ENCODE data around the gene SLC6A17.
A peak's percentile ranks its signal among the peaks of the same experiment; 100 is the strongest.

The SLC6A17 gene

DNA sequence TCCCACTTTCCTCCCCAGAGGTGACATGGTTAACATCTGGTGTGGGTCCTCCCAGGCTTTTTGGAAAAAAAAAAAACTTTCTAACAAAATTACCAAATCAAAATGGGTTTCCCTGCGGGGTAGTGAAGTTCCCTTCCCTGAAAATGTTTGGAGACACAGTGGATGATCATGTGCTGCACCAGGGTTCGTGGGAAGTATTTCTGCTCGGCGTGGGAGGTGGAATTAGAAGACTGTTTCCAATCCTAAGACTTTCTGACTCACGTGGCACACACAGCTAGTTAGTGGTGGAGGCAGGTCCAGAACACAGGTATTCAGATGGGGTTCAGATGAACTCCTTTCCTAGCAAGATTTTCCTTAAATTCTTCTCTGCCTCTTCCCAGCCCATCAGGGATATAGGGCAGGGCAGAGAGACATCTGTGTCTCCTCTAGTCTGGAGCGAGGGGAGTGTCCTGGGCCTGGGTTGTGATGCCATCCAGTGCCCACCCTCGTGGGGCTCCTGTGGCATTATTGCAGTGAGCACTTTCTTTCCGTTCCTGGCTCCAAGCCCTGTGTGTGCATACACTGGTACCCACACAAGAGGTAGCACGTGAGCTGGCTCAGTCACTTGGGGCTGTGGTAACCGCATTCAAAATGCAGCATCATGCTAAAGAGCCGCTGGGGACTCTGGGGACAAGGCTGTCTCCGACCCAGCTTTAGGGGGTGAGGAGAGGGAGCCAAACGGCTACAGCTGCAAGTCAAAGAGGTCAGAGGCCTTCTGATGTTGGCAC is 87.3 kb downstream of the SLC6A17 start:
- Mint-ChIP-seq H3K9me3 (no peaks in the 10 kb centered on the region), H3K4me1 (peaks cover 59% of the 10 kb centered on the region), H3K27me3 (peaks cover 2% of the 10 kb centered on the region), H3K36me3 (ENCODE audit: low read depth) (peaks cover 5% of the 10 kb centered on the region), H3K27ac (peak overlapping the region; percentile 62), H3K4me3 (peak overlapping the region; percentile 9)
- ATAC-seq: peak; percentile 8
- peak; percentile 36 for DNase-seq

DNA sequence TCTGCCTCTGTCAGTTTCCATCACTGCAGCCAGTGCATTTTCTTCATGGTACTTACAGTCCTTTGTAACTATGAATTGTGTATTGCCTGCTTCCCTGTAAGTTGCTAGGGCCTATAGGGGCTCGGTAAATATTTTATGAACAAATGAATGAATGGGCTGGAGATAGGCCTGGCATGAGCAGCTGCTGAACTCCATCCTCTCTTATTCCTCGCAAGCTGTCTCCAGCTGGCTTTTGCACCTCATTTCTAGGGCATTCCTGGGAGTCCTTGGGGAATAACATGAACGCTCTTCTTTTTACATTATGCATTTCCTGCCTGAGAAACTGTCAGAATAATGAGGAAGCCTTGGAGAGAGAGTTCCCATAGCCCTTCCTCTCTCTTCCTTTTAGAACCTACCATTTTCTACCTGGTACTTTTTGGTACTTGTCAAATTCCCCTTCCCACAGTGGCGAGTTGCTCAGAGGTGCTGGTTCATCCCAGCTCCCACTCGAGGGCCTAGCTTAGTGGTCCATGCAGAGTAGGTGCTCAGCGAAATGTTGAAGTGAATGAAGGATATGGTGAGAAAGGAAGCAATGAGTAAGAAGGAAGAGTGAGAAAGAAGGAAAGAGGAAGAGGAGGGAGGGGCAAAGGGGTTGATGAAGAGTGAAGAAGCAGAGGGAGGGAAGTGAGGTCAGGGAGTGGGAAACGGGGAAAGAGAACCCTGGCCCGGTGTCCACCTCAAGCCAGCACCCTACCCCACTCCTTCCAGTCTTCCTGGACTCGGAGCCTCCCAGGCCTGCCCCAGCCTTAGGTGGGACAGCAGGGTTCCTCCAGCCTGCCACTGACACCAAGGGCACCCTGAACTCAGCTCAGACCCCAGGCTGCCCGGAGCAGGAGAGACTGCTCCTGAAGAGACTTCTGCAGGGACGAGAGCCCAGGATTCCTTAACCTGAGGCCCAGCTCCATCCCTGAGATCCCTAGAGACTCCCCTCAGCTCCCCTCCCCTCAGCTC is 89.4 kb downstream of the SLC6A17 start:
- H3K9me3 Mint-ChIP-seq: no peaks in the 10 kb centered on the region
- H3K27me3 Mint-ChIP-seq: peaks cover 4% of the 10 kb centered on the region
- no peak for ATAC-seq
- H3K36me3 Mint-ChIP-seq (ENCODE audit: low read depth): peaks cover 2% of the 10 kb centered on the region
- H3K4me3 Mint-ChIP-seq: no peak overlapping the region
- H3K4me1 Mint-ChIP-seq: peaks cover 67% of the 10 kb centered on the region
- no peak for DNase-seq
- H3K27ac Mint-ChIP-seq: peak overlapping the region; percentile 69

DNA sequence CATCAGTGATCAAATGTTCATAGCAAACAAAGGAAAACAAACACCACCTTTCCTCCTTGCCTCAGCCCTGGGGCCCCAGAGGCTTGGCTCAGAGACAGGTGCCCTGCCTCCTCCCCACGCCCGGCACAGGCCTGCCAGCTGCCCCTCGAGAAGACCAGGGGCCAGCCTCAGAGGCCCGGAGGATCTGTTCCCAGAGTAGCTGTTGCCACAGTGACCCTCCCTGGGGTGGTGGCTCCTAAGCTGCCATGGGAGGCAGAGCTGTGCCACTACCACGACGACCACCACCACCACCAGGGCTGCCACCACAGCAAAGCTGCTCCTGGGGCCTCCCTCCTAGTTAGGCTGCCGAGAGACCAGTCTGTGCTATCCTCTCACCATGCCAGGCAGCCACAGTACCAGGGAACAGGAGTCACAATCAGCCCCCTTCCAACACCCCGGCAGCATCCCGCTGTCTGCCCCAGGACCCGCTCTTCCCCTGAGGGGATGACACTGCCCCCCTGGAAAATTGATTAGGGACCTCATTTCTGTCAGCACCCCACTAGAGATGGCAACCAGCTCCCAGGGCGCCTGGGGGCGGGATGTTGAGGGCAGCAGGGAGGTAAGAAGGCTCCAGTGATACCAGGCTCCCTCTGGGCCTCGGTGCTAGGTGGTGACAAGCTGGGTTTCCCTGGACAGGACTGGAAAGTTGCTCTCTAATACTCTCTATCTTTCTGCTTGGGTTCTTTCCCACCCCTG is 90.3 kb downstream of the SLC6A17 start:
- no peak overlapping the region for H3K4me3 Mint-ChIP-seq
- no peak overlapping the region for H3K27ac Mint-ChIP-seq
- peaks cover 7% of the 10 kb centered on the region for H3K27me3 Mint-ChIP-seq
- peaks cover 58% of the 10 kb centered on the region for H3K4me1 Mint-ChIP-seq
- H3K36me3 Mint-ChIP-seq (ENCODE audit: low read depth): no peaks in the 10 kb centered on the region
- ATAC-seq (no peak), DNase-seq (no peak)
- no peaks in the 10 kb centered on the region for H3K9me3 Mint-ChIP-seq

DNA sequence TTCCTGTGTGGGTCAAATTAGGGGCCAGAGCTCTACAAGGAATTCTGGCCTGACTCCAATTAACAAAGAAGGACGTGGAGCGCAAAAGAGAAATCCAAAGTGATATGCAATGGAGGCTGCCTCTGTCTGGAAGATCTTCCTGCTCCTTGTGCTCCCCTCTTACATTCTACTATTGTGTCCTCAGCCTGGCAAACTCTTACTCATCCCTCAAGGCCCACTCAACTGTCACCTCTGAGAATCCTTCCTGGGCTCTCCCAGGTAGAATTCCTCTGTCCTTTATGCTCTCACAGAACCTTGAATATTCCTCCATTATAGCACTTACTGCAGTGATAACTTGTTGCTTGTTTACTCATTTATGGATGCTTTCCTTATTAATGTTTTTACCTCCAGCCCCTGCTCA is 91.2 kb downstream of the SLC6A17 start:
- H3K36me3 Mint-ChIP-seq (ENCODE audit: low read depth): no peaks in the 10 kb centered on the region
- peaks cover 49% of the 10 kb centered on the region for H3K4me1 Mint-ChIP-seq
- peaks cover 7% of the 10 kb centered on the region for H3K27me3 Mint-ChIP-seq
- no peak overlapping the region for H3K4me3 Mint-ChIP-seq
- DNase-seq (no peak), ATAC-seq (no peak)
- H3K9me3 Mint-ChIP-seq: no peaks in the 10 kb centered on the region
- no peak overlapping the region for H3K27ac Mint-ChIP-seq

DNA sequence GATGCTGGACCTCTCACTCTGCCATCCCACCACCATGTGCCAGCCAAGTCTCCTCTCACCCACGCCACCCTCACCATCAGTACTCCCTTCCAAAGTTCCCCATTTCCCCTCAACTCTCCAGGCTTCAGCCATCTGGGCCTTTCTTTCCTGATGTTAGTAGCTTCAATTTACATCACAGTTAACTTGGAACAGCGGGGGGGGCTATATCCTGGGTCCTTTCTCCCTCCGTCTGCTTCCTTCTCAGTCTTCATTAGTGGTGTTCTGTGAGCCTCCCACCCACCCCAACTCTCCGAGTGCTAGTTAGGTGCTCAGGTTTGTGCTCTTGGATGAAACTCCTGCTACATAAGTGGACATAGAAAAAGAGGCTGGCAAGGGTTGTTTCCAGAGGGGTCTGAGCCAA is 91.8 kb downstream of the SLC6A17 start:
- no peak overlapping the region for H3K4me3 Mint-ChIP-seq
- H3K27ac Mint-ChIP-seq: no peak overlapping the region
- peaks cover 44% of the 10 kb centered on the region for H3K4me1 Mint-ChIP-seq
- DNase-seq: no peak
- no peaks in the 10 kb centered on the region for H3K9me3 Mint-ChIP-seq
- peaks cover 7% of the 10 kb centered on the region for H3K27me3 Mint-ChIP-seq
- no peaks in the 10 kb centered on the region for H3K36me3 Mint-ChIP-seq (ENCODE audit: low read depth)
- no peak for ATAC-seq

DNA sequence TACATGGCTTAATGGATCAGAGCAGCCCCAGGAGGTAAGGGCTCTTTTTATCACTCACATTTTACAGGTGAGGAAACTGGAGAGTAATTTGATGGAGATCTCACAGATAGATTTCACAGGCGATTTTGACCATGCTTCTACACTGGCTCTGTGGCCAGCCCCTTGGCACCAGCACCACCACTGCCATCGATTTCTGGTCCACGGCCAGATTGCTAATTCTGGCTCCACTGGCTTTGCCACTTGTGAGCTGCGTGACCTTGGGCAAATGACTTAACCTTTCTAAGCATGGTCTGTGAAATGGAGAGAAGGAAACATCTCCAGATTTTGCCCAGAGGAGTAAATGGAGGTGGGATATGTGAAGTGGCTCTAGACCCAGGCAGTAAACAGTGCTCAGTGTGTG is 92.4 kb downstream of the SLC6A17 start:
- DNase-seq: no peak
- ATAC-seq: no peak
- Mint-ChIP-seq H3K9me3 (no peaks in the 10 kb centered on the region), H3K4me1 (peaks cover 37% of the 10 kb centered on the region), H3K27me3 (peaks cover 7% of the 10 kb centered on the region), H3K27ac (no peak overlapping the region), H3K4me3 (no peak overlapping the region), H3K36me3 (ENCODE audit: low read depth) (no peaks in the 10 kb centered on the region)

DNA sequence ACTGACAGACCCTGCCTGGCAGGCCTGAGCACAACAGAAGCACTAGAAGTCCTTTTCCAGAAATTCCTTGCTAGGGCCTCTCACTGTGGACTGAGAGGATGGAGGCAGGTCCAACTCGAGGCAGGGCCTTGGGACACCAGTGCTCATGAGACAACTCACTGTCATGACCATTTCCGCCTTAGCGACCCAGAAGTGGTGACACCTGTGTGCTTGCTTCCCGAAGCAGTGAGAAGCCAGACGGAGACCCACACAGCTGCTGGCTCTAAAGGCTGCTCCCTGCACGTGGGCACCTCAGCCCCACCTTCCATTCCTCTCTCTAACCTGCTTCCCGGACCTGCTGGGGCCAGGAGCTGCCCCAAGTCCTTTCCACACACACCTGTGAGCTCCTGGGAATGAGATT is 92.9 kb downstream of the SLC6A17 start:
- Mint-ChIP-seq H3K27me3 (peaks cover 7% of the 10 kb centered on the region), H3K9me3 (no peaks in the 10 kb centered on the region), H3K4me3 (no peak overlapping the region), H3K4me1 (peaks cover 33% of the 10 kb centered on the region), H3K36me3 (ENCODE audit: low read depth) (no peaks in the 10 kb centered on the region), H3K27ac (no peak overlapping the region)
- ATAC-seq (no peak), DNase-seq (no peak)

DNA sequence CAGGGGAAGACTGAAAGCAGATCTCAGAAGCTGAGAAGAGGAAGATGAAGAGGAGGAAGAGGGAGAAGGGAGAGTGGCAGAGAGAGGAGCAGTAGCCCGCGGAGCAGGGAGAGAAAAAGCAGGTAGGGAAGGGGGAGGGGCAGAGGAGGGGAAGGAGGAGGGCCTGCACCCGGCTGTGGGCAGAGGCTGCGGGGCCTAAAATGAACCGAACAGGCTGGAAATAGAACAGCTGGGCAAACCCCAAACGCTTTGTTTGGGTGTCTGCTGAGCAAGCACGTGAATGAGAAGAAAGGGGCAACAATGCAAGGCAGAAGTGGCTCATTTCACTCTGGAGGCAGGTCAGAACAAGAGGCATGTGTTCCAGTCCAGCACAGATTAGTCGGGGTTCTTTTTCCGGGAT is 93.3 kb downstream of the SLC6A17 start:
- Mint-ChIP-seq H3K9me3 (no peaks in the 10 kb centered on the region), H3K27ac (no peak overlapping the region), H3K27me3 (peaks cover 7% of the 10 kb centered on the region), H3K4me1 (peaks cover 29% of the 10 kb centered on the region), H3K4me3 (no peak overlapping the region), H3K36me3 (ENCODE audit: low read depth) (no peaks in the 10 kb centered on the region)
- peak; percentile 37 for ATAC-seq
- DNase-seq: peak; percentile 16

DNA sequence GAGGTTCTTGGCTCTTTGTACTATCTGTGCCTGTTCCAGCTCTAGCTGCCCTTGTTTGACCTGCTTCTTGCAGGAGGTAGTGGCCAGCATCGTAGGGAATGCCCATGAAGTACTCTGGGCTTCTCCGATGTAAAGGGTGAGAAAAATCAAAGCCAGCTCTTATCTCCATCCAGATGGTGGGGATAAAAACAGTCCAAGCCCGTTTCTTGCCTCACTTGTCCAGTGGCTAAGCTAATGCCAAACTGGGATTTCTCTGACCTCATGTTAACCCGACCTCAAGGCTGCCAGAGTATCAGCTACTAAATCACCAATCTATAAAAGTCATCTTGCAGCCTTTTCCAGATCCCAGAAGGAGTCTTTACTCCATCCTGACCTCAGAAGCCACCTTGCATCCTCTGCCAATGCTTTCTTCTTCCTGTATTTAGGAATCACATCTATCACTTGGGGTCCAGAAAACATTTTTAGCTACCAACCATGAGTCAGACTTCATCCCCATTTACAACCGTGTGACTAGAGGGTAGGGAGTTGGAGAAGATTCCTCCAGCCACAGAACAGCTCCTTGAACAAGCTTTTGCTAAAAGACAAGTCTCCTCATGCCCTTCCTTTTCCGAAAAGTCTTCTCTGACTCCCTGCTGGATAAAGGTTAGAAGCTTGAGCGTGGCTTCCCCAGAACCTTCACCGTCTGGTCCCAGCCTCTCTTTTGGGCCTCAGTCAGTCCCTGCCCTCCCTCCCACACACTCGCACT is 95.8 kb downstream of the SLC6A17 start:
- H3K9me3 Mint-ChIP-seq: no peaks in the 10 kb centered on the region
- no peak overlapping the region for H3K4me3 Mint-ChIP-seq
- no peaks in the 10 kb centered on the region for H3K36me3 Mint-ChIP-seq (ENCODE audit: low read depth)
- H3K4me1 Mint-ChIP-seq: peaks cover 13% of the 10 kb centered on the region
- H3K27me3 Mint-ChIP-seq: peaks cover 7% of the 10 kb centered on the region
- no peak overlapping the region for H3K27ac Mint-ChIP-seq
- ATAC-seq: no peak
- no peak for DNase-seq

DNA sequence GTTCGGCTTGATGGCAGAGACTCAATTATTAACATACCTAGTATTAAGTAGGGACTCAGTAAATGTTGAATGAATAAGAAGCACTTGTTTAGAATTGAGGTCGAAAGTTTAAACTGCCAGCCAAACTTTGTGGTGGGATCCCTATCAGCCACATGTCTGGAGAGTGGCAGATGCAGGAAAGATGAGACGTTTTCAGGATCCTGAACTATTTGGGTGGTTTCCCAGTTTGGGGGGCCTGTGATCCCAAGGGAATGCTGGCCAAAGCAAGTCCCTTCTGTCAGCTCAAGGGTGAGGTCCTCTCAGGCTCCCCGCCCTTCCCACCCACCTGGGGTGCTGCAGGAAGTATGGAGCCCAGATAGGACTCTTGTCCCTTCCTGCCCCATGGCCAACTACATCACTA is 98.5 kb downstream of the SLC6A17 start:
- DNase-seq (no peak), ATAC-seq (no peak)
- Mint-ChIP-seq H3K36me3 (ENCODE audit: low read depth) (no peaks in the 10 kb centered on the region), H3K4me1 (peaks cover 3% of the 10 kb centered on the region), H3K9me3 (no peaks in the 10 kb centered on the region), H3K4me3 (no peak overlapping the region), H3K27ac (no peak overlapping the region), H3K27me3 (peaks cover 3% of the 10 kb centered on the region)

DNA sequence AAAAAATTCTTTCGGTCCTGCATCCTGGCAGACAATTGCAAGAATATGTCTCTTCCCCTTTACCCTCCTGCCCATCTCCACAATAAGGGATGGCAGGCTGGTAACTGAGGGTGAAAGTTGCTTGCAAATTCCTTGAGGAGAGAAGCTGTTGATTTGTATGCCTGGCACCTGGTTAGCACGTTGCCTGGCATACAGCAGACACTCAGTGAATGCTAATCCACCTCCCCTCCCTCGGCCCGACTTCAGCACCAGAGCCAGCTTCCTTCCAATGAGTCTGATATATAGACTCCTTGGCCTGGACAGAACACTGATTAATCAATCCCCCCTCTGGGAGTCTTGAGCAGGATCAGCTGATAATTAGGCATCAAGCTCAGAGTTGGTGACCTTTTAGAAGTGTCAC is 99.0 kb downstream of the SLC6A17 start:
- Mint-ChIP-seq H3K4me1 (no peaks in the 10 kb centered on the region), H3K27me3 (peaks cover 3% of the 10 kb centered on the region), H3K9me3 (no peaks in the 10 kb centered on the region), H3K4me3 (no peak overlapping the region), H3K36me3 (ENCODE audit: low read depth) (no peaks in the 10 kb centered on the region), H3K27ac (no peak overlapping the region)
- no peak for ATAC-seq
- DNase-seq: no peak

DNA sequence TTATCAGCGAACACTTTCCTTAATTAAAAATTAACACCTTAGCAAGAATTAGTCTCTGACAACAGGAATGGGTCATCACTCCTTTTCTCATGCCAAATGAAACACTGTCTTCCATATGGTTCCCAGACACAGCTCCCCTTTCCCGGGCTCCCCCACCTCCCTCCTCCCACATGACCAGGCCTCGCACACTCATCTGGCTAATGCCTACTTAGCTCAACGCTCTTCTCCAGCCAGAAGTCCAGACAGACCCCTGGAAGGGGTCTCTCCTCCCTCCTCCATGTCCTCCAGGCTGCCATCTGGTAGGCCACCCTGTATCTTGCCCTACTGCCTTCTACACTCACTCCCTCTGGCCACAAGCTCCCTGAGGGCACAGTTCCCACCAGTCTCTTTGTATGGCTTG is 99.7 kb downstream of the SLC6A17 start:
- DNase-seq (no peak), ATAC-seq (no peak)
- Mint-ChIP-seq H3K36me3 (ENCODE audit: low read depth) (no peaks in the 10 kb centered on the region), H3K4me1 (no peaks in the 10 kb centered on the region), H3K4me3 (no peak overlapping the region), H3K27ac (no peak overlapping the region), H3K27me3 (peaks cover 3% of the 10 kb centered on the region), H3K9me3 (no peaks in the 10 kb centered on the region)

DNA sequence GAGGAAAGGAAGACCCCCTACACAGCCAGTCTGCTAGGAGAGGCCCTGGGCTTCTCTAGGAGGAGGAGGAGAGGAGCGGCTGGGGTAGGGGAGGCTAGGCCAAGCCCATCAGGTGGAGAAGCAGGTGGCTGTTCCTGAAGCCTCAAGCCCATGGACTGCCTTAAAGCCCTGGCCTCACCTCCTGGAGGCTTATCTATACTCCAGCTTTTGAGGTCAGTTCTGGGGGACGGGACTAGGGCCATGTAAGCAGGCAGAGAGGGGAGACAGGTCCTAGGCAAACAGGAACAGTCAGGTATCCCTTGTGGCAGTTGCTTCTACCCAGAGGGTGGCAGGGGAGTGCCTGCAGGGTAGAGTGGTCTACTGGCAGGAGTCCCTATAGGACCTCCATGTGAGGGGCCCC is 100.5 kb downstream of the SLC6A17 start:
- no peak for DNase-seq
- Mint-ChIP-seq H3K9me3 (no peaks in the 10 kb centered on the region), H3K27ac (no peak overlapping the region), H3K4me3 (no peak overlapping the region), H3K36me3 (ENCODE audit: low read depth) (no peaks in the 10 kb centered on the region), H3K27me3 (no peaks in the 10 kb centered on the region), H3K4me1 (no peaks in the 10 kb centered on the region)
- no peak for ATAC-seq
